Stimulated activated CD8-positive, alpha-beta memory T cell treated with anti-CD3 and anti-CD28 coated beads, Interleukin-4, amount 100 ng/mL, for 1 hour (primary cell): ENCODE results near the gene PRRX1.

ENCODE experiments used
- DNase-seq, 2 donors: peaks; one replicate each; pipeline ENCODE4 v3.0.0-alpha.2; 2020; ENCODE audit warnings: low read depth in 2 of 2, low spot score in 1 of 2

PRRX1 gene

DNA sequence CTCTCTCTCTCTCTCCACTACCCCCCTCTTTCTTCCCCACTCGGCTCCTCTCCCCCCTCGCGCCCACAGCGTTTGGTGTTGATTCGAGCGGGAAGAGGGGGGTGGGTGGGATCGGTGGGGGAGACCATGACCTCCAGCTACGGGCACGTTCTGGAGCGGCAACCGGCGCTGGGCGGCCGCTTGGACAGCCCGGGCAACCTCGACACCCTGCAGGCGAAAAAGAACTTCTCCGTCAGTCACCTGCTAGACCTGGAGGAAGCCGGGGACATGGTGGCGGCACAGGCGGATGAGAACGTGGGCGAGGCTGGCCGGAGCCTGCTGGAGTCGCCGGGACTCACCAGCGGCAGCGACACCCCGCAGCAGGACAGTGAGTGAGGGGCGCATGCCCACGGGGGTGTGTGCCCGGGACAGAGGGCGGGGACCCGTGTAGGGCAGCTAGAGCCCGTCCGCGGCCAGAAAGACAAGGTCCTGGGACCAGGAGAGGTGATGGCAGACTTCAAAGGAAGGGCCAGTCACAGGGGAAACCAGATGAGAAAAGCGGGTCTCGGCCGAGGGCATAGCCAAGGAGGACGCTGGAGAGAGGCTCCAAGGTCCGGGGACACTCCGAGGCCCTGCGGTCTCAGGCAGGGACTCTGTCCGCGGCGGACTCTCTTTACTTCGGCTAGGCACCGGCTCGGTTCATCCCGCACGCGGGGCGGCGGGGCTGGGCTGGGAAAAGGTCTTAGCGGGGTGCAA, at the start of gene PRRX1:
TSS of gene PRRX1 (plus strand) at position 39 of the 735 bp plus-strand sequence. CDS start at position 127, 88 bp downstream.
- DNase-seq = no peak

DNA sequence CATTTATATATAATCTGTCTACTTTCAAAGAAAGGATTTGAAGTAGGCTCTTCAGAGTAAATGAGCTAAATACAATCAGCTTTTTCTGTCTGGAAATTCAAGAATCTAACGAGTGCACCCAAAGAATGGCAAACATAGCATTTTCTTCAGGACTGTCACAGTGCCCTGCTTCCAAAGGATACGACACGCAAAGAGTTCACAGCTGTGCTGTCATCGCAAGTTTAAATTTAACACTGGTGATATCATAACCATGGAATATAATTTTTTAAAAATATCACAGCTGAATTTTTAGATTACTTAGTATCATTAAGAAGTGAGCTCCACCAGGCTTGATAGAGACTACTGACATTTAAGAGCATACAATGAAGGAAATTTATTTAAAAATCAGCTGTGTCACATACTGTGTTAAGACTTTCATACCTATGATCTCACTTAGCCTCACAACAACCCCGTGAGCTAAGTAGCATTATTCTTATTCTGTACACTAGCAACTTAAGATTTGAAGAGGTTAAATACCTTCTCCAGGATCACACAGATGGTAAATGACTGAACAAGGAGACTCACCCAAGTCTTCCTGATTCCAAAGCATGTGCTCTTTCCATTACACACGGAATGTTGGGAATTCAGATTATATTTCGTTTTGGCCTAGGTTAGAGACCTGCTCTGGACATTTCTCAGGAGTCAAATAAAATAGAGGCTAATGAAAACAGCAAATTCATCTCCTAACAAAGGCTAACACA, 46.2 kb upstream of the PRRX1 start:
- DNase-seq = no peak

GRCh38 chr1:170618421-170618820, 45.5 kb upstream of the PRRX1 start:
- DNase-seq = no peak

DNA sequence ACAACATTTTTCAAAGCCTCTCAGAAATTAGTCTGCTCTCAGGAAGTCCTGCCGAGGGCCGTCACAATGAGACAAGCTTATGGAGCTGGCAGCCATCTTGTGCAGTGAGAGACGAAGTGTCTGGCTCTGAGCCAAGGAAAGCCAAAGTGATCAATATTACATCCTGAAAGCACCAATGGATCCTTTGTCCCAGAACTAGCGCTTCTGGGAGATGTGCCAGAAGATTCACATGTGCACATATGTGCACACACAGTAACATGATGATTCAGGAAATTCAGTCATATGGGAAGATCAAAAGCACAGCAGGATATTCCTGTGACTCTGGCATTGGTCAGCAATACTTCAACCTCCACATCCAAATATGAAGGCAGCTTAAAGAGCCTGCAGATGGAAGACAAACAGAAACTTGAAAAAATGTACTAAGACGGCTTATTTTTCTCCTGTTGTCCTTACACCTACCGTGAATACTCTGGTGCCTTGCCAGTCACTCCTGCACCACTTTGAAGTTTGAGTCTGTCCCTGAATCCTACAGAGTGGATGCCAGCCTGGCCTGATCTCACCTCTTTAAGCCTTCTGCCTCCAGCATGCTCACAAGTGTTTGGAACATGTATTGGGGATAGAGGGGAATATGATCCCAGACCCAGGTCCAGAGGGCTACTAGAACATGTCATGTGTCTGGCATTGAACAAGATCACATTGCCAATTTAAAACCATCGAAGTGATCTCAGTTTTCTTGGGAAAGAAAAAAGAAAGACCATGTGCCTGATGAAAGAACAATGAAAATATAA, 44.5 kb upstream of the PRRX1 start:
- no peak for DNase-seq

DNA sequence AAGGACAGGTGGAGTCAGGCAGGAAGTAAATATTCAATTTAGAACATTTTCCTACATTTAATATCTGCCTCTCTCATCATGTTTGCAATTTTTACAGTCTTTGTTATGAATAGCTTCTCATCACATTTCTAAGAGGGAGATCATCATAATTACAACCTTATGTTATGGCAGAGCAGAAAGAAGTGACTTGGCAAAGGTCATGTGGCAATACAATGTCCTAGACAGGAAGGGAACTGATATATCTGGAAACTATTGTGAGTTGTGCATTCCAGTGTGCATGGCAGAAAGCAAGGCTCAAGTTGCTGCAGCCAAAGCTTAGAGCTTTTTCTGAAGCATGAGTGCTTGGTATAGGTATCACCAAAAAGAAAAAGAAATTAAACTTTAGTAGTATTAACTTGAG, 43.8 kb upstream of the PRRX1 start:
- no peak for DNase-seq

DNA sequence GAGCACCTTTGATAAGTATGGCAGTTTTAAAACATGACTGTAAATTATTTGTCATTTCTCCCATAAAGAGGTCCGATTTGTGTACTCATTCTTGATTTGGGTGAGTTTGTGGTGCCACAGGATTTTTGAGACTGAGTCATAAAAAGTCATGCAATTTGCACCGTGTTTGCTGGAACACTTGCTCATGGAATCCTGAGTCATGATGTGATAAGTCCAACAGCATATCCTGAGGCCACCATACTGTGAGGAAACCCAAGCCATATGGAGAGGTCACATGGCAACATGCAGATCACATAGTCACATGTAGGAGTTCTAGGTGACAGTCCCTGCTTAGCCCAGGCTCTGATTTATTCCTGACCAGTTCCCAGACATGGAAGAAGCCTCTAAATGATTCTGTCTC, 40.8 kb upstream of the PRRX1 start:
- no peak for DNase-seq

DNA sequence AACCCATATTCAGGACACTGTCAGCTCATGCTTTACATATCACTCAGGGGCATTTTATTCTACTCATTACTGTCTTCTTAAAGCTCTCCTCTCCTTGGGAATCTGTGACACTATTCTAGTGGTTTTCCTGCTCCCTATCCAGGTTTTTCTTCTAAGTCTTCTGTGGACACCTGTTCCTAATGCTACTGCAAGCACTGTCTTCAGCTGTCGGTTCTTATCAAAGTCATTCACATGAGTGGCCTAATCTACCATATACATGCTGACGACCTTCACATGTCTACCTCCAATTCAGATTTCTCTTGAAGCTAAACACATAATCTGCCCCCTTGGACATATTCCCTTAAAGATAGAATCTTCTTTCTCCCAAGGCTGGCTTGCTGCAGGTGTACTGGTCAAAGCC, 39.8 kb upstream of the PRRX1 start:
- DNase-seq = no peak

DNA sequence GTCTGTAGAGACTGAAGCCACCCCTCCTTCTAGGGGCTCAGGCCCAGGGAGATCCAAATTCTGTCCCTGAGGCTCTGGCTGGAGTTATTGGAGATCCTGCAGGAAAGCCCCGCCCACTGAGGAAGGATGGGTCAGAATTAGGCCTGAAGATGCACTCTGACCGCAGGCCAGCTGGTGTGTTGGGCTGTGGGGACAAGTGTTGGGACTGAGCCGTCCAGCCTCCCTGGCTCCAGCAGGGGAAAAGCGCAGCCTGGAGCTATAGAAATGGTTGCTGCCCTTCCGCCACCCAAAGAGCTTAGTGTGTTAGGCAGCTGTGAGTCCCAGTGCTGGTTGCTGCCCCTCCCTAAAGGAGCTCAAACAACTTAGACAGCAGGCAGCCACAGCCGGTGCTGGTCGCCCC, 33.0 kb upstream of the PRRX1 start:
- no peak for DNase-seq

GRCh38 chr1:170634293-170634692, 29.6 kb upstream of the PRRX1 start:
- DNase-seq = no peak

- no peak for DNase-seq
These were observed 29.0 kb upstream of the PRRX1 start for GRCh38 chr1:170634824-170635410.

GRCh38 chr1:170640581-170640980, 23.4 kb upstream of the PRRX1 start:
- DNase-seq = no peak

- DNase-seq = no peak
These were observed 6.6 kb upstream of the PRRX1 start for GRCh38 chr1:170657275-170657853.

DNA sequence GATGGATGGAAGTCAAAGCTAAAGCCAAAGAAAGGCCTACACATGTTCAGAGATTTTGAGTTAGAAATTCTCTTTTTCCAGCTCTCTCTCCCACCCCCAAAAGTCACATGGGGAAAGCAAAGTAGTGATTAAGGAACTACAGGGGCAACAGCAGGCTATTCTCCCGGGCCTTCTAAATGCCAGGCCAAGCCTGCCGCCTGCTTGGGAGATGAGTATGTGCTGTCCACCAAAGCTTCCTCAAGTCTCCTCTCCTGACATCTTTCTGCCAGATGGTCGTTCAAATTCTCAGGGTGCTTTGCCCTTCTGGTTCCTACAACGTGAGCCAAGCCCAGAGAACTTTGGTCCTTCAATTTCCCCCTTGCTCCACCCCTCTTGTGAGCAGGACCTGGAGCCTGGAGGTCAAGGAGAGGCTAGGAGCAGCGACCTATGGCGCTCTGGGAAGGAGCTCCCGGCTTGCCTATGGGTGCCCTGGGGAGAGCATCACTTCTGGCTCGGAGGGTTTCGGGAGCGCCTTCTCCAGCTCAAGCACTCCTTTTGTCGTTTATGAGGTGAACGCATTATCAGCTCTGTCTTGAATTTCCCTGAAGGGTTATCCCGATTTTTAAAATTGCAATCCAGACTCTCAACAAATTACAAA, 4.4 kb upstream of the PRRX1 start:
- no peak for DNase-seq

DNA sequence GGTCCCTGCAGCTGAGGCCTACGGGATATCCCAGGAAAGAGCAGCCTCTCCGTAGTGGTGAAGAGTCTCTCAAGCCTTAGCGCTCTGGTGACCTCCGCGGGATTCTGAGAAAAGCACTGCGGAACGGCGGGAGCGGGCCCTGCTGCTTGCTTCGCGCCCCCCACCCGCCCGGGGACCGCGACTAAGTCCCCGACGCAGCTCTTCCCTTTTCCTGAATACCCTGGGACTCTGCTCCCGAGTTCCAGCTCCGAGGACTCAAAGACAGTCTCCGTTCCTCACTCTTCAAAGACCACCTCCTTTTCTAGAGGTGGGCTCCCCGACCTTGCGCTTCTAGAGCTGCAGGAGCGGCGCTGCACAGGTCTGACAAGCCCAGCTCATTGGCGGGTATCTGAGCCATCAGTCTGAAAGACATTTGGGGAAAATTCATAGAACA, 3.6 kb upstream of the PRRX1 start:
- no peak for DNase-seq

GRCh38 chr1:170660871-170661645, 2.9 kb upstream of the PRRX1 start:
- no peak for DNase-seq

- DNase-seq = no peak
These were observed 2.1 kb upstream of the PRRX1 start for GRCh38 chr1:170661646-170662411.

GRCh38 chr1:170662561-170663403, 1.1 kb upstream of the PRRX1 start:
- DNase-seq = no peak

- no peak for DNase-seq
These were observed 383 bp upstream of the PRRX1 start for GRCh38 chr1:170663404-170664092.
